NCI-H1694 treated with DMSO at 0.1 percent for 48 hours (cell line): ENCODE measurements around the gene MAGI2.

Experiments
- DNase-seq: peaks from one replicate; lab custom pipeline; 2025; lab: John Stamatoyannopoulos, UW

The MAGI2 gene

DNA sequence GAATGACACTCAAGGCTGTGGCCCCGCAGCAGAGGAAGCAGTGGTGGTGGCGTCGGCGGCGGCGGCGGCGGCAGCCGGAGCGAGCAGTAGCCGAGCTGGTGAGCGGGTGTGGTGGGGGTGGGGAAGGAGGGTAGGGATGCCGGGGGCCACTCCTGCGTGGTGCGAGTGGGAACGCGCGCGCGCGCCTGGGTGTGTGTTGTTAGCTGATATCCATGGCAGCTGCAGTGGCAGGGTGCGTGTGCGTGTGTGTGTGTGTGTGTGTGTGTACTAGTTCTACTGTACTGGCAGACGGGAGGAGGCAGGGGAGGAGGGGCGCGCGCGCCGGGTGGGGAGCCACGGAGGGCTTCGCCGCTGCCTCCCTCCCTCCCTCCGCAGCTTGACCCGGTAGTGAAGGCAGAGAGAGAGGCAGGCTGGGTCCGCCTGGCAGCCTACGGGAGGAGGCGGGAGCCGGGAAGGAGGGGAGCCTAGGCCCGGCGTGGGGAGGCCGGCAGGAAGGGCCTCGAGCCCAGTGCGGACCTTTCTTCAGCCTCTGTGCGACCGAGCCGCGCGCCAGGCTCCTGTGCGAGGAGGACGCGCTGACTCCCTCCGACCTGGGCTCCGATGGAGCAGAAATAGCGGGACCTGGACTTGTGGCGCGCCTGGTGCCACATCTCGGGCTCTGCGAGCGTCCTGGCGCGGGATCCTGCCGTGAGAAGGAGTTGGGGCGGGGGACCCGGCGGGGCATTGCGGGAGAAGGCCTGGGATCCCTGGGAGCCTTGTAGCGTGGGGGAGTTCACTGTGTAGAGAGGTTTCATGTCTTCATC is at the start of gene MAGI2:
Gene MAGI2 (minus strand): TSS at position 110 of the 803 bp plus-strand sequence. CDS start 347 bp downstream, outside the sequence.
- no peak for DNase-seq

DNA sequence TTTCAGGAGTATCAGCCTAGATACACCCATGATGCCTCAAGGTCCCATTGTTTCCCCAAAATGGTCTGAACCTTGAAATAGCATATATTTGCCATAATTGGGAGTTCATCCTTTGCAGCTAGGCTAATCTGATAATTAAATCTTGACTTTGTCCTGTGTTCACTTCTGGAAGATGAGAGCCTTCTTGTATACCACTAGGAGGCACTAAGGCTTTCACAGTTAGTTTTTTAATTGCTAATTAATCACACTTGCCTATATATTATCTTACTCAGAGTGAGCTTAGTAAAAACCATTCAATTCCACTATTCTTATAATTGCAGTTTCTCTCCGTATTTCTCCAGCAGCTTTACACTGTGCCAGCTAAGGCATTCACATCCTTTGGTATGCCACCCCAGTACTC is 48.7 kb upstream of the MAGI2 start:
- DNase-seq, result no peak

DNA sequence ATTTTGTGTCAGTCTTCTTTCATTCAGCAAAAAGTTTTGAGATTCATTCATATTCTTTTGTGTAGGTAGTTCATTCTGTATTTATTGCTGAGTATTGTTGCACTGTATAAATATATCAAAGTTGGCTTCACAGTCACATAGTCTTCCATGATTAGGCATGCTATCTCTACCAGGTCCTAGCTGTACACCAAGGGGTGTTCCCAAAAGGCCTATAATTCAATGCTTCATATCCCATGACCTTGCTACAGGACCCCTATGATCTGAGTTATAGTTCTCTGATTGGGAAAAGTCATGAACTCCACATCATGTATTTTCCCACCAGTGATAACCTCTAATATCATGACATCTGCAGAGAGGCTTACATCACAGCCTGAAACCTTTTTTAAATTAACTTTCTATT is 47.3 kb upstream of the MAGI2 start:
- DNase-seq, result no peak

DNA sequence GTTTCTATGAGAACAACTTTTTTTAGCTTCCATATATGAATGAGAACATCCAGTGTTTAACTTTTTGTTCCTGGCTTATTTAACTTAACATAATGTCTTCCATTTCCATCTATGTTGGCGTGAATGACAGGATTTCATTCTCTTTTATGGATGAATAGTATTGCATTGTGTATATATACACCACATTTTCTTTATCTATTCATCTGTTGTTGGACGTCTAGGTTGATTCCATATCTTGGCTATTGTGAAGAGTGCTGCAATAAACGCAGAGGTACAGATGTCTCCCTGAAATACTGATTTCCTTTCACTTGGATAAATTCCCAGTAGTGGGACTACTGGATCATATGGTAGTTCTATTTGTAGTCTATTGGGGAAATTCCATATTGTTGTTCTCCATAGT is 44.3 kb upstream of the MAGI2 start:
- no peak for DNase-seq

DNA sequence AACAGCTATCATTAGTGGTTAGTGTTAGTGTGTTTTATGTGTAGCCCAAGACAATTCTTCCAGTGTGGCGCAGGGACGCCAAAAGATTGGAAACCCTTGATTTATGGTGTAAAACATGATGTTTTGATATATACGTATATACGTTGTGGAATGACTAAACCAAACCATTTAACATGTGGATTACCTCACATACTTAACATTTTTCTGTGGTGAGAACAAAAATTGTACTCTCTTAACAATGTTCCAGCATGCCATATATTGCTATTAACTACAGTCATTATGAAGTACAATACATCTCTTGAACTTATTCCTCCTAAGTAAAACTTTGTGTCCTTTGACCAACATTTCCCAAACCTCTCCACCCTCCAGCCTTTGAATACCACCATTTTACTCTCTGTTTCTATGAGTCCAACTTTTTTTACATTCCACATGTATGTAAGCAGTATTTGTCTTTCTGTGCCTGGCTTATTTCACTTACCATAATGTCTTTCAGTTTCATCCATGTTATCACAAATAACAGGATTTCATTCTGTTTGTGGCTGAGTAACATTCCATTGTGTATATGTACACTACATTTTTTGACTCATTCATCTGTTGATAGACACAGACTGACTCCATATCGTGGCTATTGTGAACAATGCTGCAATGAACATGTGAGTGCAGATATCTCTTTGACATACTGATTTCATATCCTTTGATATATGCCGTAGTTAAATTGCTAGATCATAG is 42.2 kb upstream of the MAGI2 start:
- DNase-seq, result no peak

DNA sequence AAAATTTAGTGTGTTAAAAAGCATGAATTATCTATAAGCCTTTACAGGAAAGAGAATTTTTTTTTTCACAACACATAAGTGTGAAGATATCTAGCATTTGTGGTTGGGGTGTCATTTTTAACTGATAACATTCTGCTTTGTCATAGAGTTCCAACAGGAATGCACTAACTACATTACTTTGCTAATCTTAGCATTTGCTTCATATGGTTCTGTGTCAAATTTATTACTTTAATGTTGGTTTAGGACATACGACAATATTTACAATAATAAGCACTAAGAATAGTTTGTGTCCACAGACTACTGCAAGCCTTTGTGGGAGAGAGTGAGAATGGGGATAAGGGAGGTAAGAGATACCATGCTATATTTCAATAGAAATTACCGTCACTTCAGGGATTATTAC is 40.6 kb upstream of the MAGI2 start:
- DNase-seq, result no peak

DNA sequence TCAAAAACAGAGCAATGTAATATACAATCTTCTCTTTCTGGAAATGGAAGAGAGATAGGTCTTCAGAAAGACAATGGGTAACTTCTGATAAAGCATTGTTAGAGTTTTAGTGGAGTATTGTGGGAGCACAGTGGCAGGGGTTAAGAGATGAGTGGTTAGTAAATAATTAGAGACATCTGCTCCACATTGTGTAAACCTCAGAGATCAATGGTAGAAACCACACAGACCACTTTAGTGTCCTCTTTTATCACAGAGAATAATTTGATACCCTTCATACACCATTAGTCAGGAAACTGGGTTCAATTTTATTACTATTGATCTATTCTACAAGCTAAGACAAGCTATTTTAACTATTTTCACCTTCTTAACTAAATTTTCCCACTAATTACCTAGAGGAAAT is 35.9 kb upstream of the MAGI2 start:
- DNase-seq, result no peak

DNA sequence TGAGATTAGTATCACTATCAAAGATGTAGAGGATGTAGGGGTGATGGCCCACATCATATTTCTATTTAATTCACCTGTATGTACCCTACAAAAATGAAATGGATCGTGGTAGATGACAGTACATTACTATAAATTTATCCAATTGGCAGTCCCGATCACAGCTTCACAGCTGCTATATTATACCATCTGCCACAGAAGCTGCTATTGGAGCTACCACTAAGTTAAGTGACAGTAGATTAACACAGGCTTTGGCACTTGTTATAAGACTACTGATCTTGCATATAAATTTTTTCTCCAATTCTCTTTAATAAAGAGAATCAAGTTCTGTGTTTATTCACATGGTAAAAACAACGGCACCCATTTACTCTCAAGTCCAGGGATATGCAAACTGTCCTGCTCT is 24.9 kb upstream of the MAGI2 start:
- peak; percentile 43 for DNase-seq

DNA sequence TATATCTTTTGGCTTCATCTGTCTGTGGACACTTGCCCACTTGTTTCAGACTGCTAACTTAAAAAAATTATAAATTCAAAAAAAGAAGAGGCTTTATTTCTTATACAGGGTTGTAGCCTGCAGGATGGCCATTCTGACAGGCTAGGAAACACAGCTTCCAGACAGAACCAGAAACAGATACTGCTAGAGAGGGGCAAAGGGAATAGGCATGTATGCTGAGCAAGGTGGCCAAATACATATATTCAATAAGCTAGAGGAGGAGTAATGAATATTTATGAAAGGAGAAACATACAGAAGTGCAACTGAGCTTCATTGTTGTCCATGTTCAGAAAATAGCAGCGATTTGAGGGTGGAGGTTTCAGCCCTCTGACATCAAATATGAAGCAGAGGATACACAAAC is 22.0 kb upstream of the MAGI2 start:
- DNase-seq, result no peak

DNA sequence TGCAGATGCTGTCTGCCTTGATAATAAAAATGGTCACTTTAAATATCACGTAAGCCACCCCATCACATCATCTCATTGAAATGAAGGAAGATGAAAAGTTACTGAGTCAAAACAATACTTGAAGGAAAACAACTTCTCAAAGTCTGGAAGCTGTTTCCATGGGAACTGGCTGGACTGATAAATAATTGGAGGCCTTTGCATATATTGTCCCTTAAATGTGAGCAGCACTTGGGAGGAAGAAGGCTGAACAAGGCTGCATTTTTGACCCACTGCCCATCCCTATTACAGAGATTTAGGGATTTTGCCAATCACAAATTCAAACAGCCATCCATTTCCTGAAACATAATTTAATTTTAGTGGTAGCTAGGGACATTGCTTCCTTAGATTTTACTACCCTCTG is 18.2 kb upstream of the MAGI2 start:
- no peak for DNase-seq

DNA sequence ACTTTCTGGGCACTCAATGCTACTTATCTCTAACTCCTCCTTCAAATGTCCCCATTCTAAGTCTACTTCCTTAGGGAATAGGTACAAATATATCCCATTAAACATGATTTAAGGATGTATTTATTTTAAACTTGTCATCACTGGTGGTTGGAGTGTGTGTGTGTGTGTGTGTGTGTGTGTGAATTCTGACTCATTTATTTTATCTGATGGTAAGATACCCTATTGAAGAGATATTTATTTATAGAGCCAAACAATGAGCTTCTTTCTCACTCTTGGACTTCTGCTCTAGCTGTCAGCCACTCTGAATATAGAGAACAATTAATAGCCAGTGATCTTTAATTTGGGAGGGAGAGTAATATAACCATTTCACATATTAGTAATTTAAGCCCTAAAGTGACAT is 17.8 kb upstream of the MAGI2 start:
- DNase-seq, result no peak

DNA sequence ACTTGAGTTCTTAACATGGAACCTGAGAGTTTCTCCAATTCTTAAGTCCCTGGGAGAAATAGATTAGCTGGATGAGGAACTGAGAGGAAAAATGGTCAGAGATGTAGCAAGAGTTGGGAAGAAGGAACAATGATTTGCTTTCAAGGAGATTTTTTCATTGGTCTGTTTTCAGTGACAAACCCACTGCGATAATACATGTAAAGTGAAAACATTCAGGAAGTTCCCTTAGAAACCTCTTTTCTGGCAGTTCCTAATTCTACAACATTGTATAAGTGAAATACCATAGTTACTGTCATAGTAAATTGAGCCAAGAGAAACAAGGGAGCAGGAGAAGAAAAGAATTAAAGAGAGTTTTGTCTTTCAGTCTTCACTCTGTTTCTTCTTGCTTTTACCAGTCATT is 12.1 kb upstream of the MAGI2 start:
- no peak for DNase-seq

DNA sequence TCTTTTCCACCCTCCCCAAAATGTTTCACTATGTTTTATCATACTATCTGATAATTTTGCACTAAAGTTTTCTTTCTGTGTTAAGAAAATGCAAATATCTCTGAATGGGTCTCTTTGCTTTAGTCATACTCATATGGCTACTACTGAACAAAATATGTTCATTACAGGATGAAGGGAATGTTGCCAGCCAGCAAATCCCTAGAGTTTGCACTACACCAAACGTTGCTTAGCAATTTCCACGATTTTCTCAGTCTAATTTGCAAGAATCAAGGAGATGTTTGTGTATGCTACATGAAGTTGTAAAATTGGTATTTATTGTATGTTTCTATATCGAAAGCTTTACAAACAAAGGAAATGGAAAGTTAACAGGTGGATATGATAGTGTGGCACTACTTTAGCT is 10.6 kb upstream of the MAGI2 start:
- DNase-seq, result no peak

DNA sequence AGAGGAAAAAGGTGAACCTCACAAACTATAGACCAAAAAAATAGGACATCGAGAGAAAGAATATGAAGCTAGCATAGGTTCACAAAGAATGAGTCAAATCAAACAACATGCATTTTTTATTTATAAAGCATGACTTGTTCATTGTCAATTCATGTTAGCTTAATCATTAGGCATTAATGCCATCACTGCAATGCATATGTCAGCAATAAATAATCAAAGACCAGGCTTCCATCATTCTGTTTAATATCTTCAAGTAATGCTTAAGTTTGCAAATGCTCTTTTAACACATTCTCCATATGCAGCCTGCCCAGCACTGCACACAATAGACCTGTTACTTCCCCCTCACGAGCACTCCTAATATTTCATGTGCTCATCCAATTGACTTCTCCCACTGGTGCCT is 8.9 kb upstream of the MAGI2 start:
- no peak for DNase-seq

DNA sequence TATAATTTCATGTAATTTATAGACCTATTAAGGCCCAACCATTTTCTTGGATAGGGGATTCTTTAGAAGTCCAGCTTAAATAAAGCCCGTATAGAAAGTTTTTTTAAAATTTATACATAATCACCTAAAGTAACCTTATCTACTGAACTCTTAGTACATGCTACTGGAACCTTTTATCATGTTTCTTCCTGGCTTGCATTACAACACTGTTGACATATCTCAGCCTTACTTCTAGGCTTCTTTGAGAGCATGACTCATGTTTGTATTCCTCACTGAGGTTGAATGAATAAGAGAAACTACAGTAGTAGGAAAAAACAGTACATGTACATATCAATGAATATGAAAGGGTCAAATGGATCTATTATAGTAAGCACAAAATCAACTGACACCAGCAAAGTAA is 8.2 kb upstream of the MAGI2 start:
- DNase-seq, result no peak

DNA sequence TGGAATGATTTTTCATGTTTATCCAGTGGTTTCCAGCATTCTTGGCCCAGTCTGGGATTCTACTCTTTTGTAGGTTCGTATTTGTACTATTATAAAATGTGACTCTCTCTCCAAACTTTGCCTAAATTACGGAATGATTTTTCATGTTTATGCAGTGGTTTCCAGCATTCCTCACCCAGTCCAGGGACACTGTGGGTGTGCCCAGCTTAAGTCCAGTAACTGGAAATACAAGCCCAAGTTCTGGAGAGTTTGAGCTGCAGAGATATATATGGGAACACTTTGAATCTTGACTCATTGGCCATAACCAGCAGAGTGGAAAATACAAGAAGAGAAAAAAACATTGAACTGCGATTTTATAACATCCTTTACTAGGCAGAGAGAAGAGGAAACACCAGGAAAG is 5.9 kb upstream of the MAGI2 start:
- DNase-seq, result no peak

DNA sequence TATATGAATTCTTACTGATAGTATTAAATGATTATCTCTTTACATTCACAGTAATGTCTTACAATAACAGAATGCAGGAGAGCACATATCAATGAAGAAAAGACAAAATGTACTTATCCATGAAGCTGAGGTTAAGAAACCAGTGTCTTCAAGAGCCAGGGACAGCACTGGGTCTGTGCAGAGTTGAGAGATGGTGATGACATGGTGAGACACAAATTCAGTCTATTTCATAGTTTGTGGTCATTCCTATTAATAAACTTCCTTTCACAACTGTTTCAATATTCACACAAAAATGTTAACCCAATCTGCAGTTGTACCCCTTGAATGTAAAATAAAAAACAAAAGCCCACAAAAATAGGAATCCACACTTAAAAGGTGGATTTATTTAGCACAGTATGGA is 5.3 kb upstream of the MAGI2 start:
- no peak for DNase-seq

DNA sequence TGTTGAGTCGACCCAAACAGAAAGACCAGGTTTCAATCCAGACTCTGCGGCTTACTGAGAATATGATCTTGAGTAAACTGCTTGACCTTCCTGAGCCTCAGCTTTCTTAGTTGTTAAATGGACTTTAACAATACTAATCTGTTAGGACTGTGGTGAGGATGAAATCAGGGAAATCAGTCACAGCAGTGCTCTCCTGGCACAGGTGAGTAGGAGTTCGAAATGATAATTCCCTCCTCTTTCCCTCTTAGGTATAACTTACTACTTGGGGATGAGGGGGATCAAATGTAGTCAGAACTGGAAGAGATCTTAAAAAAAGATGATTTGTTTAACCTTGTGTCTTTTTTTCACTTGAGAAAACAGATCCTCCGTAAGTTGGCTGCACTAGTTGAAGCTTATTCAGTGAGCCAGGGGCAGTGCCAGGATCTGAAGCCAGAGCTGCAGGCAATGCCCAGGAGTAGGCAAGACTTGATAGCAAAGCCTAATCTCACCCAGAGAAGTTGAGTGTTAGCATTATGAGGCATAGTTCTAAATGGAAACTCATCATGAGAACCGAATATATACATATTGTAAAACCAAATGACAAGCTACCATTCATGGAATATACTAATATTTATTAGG is 1.8 kb upstream of the MAGI2 start:
- no peak for DNase-seq

DNA sequence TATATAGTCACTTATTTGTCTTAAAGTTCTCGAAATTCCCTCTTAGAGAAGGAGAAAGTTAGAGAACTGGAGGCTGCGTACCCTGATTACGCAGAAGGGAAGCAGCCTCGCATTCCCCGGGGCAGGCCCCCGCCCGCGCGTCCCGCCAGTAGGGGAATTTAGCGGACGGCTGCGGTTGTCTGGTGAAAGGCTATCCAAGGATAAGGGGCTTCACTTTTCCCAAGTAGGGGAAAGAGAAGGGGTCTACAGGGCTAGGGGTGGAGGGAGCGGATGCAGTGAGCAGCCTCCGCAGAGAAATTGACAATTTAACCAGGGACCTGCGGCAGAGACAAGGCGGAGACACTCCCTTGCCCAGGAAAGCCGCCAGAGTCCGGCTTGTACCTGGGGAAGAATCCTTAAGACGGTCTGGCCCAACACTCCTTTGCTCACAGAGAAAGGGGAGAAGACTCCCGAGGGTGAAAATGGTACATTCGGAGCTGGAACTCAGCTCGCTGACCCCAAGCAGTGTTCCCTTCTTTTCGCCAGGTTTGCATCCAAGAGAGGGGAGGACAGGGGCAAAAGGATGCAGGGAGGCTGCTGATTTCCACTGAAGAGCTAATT is 994 bp upstream of the MAGI2 start:
- DNase-seq, result no peak

DNA sequence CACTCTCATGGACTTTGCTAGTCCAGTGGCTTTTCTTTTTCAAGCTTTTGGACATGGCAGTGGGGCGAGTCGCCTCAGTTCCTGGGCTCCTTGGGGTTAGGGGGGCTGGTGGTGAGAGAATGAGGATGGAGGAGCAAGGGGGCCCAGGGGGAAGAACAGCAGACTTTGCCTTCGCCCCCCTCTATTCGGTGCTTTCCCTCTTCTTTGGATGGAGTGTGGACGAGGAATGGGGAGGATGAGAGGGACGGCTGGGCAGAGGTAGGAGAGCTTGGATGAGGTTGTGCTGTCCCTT is 255 bp downstream of the MAGI2 start:
- DNase-seq, result no peak

DNA sequence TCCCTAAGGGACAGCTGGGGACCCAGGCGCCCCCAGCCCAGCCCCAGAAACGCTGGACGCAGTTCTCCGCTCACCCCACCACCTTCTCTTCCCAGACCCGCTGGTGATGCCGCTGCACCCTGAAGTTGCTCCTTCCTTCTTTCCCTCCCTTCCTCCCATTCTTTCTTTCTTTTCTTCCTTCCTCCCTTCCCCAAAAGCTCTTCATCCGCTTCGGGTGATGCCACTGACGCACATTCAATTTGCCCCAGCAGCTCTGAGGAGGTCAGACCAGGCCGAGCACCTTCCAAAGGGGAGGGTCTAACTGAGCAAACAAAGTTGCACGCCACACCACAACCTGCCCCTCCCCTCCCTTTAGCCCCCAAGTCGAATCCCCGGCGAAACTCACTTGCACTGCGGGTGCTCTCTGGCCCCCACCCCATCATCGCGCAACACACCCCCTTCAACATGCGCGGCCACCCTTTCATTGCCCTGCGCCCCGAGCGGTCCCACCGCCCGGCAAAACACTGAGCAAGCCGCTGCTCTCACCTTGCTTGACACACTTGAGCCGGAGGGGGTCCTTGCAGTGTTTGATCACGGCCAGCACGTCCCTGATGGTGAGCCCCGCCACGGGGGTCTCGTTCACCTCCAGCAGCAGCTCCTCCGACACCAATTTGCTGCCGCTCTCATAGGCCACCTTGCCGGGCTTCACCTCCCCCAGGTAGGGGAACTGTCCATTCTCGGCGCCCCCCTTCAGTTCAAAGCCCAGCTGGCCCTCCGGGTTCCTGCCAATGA is 787 bp downstream of the MAGI2 start:
- DNase-seq, result no peak

DNA sequence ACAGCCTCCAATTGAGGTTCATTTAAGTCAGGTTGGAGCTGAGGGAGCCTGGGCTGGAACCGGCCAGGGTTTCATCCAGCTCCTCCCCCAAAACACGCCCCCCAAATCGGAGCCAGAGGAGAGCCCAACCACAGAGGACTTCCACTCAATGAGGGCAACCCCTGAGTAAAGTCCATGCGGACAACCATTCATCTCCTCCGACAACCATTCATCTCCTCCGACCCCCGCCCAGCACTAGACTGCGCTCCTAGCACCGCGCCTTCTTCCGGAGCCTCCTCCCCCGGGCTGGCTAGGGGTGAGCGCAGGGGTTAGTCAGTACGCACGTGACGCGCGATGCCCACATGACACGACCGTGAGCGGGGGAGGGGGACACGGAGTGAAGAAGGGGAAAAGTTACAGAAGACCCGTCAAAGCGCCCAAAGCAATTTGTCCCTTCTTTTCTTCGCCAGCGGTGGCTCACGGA is 1.4 kb downstream of the MAGI2 start:
- DNase-seq, result peak; percentile 3
